GM21360 (cell line): ENCODE results near the gene SPSB2.
A peak's percentile ranks its signal among the peaks of the same experiment; 100 is the strongest.
"Not testable (repeated sequence)": the region's sequence is repeated elsewhere in the genome, so short reads cannot be mapped to it uniquely, and the experiment has no call there.

Experiments
- ATAC-seq: cut with Tn5 transposase; IDR thresholded peaks from one replicate; pipeline ENCODE4 v1.9.1; 2021; ENCODE audit warnings: mild to moderate bottlenecking, moderate library complexity; ENCODE audit not compliant: unreplicated experiment

The SPSB2 gene, protein sequence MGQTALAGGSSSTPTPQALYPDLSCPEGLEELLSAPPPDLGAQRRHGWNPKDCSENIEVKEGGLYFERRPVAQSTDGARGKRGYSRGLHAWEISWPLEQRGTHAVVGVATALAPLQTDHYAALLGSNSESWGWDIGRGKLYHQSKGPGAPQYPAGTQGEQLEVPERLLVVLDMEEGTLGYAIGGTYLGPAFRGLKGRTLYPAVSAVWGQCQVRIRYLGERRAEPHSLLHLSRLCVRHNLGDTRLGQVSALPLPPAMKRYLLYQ

DNA sequence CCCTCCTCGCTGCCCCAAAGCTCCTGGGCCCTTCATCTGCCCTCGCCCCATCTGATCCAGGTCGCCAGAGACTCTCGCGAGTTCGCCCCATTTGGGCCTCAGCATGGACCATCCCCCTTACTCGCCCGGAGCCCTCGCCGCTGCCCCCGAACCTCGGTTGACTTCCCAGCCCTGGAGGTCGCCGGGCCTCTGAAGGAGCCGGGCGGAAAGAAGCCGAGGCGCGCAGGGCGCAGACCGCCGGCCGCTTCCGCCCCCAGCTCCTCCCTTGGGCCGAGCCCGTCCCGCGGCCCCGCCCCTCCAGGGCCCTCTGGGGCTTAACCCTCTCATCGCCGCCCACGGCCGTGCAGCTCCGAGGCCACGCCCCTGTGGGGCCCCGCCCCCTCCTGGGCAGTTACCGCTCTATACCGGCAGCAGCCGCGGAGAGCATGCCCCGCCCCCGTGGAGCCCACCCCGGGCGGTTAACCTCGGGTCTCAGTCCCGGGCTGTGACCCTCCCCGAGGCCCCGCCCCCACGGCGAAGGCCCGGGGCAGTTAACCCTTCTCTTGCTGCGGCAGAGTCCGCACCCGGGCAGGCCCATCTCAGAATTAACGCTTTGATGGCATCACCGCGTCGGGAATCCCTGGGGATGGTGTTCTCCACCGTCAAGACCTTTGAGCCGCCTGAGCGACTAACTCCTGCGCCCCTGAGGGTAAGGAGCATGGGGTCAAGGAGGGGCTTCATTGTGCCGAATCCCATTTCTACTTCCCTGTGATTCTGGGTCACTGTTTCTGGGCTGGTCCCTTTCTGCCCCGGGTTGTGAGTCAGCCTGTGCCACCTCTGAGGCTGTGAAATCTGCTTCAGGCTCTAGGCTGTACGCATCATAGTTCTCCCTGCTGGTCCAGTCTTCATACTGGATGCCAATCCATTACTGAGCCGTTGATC, at the start of gene SPSB2:
TSS of gene SPSB2 (minus strand) at position 210 of the 921 bp plus-strand sequence. CDS start 402 bp downstream, outside the sequence.
- ATAC-seq: peak; percentile 65

DNA sequence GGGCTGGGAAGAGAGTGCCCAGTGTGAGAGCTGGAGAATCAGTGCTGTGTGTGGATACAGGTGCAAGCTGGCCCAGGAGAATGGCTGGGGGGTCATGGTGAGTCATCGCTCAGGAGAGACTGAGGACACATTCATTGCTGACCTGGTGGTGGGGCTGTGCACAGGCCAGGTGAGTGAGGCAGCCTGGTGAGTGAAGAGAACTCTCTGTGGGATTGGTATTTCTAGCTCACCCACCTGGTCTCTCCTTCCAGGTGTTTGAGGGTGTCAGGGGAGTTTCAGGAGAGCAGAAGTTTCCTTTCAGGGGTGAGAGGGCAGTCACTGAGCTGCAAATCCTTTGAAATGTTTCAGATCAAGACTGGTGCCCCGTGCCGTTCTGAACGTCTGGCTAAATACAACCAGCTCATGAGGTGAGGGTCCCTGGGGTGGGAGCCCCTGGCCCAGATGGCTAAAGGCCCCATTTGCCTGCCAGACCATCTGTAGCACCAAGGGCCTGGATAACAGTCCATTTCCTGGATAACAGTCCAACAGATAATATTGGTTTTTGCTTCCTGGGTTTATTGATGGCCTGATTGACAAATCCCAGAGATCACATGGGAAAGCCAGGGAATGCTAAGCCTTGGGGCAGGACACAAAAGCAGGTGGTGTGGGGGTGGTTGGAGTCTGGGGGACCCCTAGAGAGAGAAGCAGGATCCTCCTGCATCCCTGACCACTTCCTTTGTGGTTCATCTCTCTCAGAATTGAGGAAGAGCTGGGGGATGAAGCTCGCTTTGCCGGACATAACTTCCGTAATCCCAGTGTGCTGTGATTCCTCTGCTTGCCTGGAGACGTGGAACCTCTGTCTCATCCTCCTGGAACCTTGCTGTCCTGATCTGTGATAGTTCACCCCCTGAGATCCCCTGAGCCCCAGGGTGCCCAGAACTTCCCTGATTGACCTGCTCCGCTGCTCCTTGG, 49.2 kb upstream of the SPSB2 start:
- ATAC-seq: no peak

DNA sequence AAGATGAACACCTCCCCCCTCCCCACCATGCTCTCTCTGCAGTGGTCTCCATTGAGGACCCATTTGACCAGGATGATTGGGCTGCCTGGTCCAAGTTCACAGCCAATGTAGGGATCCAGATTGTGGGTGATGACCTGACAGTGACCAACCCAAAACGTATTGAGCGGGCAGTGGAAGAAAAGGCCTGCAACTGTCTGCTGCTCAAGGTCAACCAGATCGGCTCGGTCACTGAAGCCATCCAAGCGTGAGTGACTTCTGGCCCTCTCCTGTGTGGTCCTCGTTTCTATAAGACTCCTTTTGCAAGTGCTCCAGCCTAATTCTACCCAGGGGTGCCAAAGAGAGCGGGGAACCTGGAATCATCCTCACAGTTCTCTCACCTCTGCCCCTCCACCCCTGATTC, 48.4 kb upstream of the SPSB2 start:
- ATAC-seq: no peak

DNA sequence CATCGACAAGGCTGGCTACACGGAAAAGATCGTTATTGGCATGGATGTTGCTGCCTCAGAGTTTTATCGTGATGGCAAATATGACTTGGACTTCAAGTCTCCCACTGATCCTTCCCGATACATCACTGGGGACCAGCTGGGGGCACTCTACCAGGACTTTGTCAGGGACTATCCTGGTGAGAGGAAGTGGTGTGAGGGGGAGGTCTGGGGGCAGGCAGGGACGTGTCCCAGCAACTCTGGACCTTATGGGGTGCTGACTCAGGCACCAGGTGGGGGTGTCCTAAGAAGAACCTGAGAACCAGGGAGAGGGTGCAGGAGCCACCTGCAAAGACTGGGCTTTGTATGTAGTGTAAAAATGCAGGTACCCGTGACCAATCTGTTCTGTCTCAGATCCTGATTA, 46.5 kb upstream of the SPSB2 start:
- no peak for ATAC-seq

DNA sequence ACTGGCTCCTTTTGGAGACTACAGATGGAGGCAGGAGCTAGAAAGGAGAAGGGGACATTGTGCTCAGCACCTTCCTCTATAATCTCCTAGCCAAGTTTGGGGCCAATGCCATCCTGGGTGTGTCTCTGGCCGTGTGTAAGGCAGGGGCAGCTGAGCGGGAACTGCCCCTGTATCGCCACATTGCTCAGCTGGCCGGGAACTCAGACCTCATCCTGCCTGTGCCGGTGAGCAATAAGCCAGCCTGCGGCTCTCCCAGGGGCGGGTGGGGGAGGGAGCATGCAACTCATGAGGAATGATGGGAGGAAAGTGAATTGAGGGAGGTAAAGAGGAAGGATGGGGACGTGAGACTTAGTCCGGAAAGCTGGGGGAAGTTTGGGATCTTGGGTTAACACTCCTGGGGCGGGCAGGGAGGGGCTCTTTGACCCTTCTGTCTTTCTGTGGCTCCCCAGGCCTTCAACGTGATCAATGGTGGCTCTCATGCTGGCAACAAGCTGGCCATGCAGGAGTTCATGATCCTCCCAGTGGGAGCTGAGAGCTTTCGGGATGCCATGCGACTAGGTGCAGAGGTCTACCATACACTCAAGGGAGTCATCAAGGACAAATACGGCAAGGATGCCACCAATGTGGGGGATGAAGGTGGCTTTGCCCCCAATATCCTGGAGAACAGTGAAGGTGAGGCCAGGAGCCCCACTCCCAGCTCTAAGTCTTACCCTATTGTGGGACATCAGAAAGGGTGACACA, 44.6 kb upstream of the SPSB2 start:
- ATAC-seq: no peak

DNA sequence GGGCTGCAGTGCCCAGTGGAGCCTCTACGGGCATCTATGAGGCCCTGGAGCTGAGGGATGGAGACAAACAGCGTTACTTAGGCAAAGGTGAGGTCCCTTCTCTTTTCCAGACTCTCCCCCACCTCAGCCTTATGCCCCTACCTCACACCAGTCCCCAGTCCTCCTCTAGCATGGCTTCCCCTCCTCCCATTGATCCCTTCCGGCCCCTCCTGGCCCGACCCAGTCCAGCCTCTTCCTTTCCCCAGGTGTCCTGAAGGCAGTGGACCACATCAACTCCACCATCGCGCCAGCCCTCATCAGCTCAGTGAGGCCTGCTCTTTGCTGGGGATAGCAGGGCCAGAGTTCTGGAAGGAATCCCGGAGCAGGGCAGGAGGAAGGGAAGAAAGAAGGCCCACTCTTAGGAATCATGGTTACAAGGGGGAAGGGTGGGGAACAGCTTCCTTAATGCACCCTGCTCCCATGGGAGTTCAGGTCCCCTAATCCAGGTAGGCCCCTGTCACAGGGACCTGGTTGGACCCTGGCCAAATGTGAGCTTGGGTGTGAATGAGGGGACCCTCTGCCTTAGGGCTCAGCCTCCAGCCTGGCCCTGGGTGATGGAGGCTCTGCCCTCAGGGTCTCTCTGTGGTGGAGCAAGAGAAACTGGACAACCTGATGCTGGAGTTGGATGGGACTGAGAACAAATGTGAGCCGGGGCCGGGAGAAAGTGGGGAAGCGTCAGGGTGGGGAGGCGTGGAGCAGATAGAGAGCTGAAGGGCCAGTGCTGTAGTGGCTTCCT, 43.5 kb upstream of the SPSB2 start:
- no peak for ATAC-seq

DNA sequence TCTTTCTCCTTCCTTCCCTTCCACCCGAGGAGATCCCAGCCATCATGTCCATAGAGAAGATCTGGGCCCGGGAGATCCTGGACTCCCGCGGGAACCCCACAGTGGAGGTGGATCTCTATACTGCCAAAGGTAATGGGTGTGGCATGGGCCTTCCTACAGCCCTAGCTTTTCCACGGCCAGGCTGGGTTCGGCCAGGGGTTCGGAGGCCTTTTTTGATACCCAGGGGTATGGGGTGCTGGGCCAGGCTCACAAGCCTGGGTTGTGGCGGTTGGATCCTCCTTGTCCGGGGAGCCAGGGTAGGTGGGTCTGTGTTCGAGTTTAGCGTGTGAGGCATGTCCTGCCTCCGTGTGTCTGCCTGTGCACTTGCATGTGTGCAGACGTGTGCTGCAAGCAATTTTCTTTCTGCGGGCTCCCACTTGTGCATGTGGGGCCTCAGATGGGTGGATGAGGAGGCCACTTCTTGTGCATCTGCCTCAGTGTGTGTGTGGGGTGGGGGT, 42.7 kb upstream of the SPSB2 start:
- no peak for ATAC-seq

DNA sequence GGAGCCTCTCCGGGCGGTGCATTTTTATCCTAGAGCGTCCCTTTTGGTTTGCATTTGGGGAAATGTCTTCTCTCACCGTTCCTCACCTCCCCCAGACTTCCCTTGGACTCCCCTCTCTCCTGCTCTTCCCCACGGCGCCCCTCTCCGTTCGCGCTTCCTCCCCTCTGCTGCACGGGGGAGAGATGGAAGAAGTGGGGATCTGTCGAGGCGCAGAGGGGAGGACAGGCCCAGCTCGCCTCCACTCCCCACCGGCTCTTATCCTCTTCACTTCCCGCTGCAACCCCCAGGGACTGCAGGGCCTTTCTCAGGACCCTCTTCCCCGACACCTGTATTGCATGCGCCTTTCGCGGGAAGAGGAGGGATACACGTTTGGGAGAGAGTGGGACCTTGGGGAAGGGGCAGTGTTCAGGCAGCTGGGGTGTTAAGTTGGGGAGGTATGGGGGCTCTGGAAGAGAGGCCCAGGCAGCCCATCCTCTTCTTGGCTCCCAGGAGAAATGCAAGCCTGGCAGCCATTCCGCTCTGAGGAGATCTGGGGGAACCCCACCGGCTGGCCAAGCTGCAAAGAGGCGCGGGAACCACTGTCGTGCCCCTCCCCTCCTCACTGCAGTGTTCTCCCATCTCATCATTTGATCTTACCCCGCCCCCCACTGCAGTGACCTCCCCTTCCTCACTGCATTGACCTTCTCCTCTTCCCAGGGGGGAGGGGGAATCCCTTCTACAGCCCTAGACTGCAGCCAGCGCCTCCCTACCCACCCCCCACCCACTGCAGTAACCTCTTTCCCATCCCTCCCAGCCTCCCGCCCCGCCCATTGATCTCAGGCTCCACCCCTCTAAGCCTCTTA, 42.1 kb upstream of the SPSB2 start:
- no peak for ATAC-seq

DNA sequence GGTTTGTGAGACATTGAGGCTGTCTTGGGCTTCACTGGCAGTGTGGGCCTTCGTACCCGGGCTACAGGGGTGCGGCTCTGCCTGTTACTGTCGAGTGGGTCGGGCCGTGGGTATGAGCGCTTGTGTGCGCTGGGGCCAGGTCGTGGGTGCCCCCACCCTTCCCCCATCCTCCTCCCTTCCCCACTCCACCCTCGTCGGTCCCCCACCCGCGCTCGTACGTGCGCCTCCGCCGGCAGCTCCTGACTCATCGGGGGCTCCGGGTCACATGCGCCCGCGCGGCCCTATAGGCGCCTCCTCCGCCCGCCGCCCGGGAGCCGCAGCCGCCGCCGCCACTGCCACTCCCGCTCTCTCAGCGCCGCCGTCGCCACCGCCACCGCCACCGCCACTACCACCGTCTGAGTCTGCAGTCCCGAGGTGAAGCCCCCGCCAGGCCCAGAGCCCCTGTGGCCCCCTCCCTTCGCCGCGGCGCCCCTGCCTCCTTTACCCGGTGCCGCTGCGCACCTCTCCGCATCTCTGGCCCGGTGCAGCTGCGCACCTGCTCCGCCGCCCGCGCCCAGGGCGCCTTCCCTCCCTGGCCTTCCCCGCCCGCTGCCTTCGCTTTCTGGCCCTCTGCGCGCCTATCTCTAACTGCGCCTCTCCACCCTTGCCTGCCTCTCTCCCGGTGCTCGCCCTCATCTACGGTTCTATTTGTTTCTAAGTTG, 41.3 kb upstream of the SPSB2 start, which contains the start of gene ENO2:
TSS of gene ENO2 (plus strand) at position 335 of the 701 bp plus-strand sequence. CDS start 1,253 bp downstream, outside the sequence.
- ATAC-seq: no peak

DNA sequence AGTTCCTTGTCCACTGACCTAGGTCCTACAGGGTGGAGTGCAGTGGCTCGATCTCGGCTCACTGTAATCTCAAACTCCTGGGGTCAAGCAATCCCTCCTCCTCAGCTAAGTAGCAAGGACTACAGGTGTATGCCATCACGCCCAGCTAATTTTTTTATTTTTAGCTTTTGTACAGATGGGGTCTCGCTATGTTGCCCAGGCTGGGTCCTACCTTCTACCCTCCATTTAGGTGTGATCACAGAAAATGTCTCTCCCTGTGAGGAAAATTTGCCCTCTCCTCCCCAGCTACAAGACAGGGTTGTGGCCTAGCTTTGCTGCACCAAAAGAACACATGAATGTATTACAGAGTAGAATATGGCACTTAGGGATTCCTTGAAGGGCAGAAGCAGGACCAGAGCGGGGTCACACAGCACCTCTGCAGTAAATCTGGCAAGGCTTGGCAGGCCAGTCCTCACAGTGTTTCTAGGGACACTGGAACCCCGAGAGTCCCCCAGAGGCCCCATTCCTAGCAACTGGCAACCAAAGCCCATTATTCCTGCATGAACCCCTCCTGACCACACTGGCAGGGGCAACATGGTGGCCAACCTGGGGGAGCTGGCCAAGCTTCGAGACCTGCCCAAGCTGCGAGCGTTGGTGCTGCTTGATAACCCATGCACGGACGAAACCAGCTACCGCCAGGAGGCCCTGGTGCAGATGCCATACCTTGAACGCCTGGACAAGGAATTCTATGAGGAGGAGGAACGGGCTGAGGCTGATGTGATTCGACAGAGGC, 39.2 kb upstream of the SPSB2 start:
- ATAC-seq: no peak

DNA sequence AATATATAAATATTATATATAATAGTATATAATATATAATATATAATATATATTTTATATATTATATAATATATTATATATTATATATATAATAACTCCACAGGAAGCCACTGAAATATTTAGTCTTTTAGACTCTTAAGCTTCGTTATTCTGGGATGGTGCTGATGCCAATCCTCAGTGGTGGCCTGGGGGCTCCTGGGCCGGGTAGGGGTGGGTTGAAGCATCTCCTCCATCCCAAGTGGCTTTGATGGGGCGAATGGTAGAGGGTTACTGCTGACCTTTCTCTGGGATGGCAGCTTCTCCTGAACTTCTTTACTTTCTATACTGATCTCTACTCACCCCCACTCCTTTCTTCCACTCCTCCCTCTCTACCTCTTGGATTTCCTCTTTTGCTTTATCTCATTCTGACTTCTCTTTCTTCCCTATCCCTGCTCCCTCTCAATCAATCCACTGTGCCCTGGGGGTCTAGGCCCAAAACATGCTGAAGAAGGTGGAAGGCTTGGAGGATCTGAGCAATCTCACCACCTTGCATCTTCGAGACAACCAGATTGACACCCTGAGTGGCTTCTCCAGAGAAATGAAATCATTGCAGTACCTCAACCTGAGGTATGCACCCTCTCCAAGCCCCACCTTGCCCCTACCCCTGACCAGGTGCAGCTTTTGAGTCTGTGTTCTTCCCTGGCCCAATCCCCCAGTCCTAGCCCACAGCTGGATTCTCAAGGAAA, 36.5 kb upstream of the SPSB2 start:
- ATAC-seq: no peak

DNA sequence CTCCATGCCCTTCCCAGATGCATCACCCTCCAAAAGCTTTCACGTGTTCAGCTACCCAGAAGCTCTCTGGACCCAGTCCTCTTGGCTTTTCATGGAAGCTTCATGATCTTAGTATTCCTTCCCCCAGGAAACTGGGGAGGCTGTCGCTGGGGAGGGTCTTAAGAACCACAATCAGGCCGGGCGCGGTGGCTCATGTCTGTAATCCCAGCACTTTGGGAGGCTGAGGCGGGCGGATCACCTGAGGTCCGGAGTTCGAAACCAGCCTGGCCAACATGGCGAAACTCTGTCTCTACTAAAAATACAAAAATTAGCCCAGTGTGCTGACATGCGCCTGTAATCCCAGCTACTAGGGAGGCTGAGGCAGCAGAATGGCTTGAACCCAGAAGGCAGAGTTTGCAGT, 35.0 kb upstream of the SPSB2 start:
- not testable (repeated sequence) for ATAC-seq

DNA sequence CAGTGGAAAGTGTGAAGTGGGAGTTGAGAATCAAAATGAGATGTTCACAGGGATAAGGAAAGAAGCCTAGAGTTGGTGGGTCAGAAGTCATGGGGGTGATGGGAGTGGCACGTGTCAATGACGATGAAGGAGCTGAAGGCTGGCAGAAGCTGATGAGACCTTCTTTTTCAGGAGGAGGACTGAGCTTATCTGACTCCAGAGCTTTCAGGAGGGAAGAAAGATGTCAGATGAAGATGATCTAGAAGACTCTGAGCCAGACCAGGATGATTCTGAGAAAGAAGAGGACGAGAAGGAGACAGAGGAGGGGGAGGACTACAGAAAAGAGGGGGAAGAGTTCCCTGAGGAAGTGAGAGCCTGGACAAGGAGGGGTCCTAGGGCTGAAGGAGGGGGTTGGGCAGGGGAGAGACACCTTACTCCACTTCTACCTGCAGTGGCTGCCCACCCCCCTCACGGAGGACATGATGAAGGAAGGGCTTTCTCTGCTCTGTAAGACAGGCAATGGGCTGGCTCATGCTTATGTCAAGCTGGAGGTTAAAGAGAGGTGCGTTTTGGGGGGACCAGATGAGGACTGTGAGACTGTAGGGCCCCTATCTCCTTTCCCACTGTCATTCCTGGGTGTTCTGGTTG, 32.4 kb upstream of the SPSB2 start:
- no peak for ATAC-seq

DNA sequence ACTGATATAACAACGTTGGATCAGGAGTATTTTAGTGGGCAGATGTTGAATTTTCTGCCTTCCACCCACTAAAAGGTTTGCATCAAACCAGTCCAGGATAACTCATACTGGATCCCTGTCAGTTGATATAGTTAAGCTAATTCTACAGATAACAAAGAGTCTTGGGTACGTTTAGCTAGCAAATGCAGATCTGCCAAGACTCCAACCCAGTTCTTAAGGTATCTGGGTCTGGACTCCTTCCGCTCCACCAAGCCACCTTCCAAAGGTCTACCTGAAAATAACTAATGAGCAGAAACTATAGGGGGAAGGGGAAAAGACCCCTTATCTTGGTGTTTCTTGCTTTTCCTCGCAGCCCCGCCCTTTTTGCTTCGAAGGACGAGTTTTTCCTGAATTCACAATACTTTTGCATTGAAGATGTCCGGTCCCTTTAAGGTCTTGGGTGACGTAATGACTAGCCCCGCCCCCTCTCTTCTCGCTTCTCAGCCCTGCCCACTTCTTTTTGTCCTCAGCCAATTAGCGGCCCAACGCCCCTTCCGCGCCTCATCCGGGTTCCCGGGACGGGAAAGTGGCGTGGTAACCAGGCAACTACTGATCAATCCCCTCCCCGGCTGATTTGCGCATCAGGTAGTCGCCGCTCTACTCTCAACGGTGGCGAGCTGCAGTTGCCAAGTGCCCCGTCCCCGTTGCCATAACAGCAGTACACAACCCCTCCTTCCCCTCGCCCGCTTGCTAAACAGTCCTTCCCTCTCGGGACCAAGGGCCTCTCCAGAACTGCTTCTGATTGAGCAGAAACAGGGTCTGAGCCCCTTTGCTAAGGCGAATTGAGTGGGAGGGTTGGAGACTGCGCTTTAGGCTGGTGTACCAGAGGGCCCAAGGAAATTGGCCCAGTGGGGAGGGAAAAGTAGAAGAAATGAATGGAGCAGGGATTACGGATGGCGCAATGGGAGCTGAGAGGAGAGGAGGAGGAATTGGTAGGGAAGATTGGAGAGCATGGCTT, 31.5 kb upstream of the SPSB2 start, which contains the start of gene LRRC23:
TSS of gene LRRC23 (plus strand) at position 543 of the 997 bp plus-strand sequence. CDS start 812 bp downstream, outside the sequence.
- peak; percentile 90 for ATAC-seq
